22Rv1 (cell line): Measurements from ENCODE around the gene MAP3K3.

Source experiments
- H3K27ac ChIP-seq: fragments of 450-650 bp; 2 replicates; pipeline ENCODE4 v1.5.1; 2017
- ZFX ChIP-seq: fragments of 450-650 bp; IDR thresholded peaks from 2 replicates; pipeline ENCODE4 v1.6.1; 2017; ENCODE audit warnings: antibody characterized with exemption, borderline replicate concordance
- TF ChIP-seq, protein P1 (sequence below): fragments of 450-650 bp; IDR thresholded peaks from 2 replicates; pipeline ENCODE4 v1.5.1; 2017; ENCODE audit warnings: mild to moderate bottlenecking

Gene MAP3K3

DNA sequence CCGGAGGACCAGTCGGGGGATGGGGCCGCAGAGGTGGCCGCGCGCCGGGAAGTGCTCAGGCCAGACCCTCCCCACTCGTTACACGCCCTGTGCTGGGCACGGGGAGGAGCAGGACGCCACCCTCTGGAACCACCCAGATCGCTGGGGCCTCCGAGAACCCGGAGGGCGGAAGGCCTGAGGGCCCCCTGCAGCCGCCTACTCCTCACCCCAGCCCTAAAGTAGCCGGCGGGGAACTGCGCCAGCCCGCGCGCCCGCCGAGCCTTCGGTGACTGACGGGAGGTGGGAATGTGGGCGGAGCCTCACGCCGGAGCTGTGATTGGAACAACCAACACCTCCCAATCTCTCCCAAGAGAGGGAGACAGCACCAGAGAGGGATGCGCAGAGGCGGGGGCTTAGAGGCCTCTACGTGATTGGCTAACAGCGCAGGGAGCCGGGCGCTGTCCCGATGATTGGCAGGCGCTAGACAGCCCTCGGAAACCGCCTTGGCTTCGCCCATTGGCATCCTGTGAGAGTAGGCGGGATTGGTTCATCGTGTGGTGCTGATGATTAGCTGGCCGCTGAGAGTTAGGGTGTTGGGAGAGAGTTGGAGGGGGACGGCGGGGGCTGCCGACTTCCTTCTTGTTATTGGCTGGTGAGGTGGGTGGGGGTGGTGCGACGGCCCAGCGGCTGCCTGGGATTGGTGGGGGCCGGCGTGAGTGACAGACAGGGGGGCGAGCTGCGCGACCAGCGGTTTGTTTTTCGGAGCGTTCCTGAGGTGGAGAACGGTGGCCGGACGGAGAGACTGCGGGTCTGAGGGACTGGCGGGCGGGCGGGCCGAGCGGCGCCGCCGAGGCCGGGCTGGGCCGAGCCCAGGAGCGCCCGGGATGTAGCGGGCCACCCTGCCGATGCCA lies at the start of gene MAP3K3:
MAP3K3 (plus strand) TSS at position 734 of the 890 bp plus-strand sequence. CDS start 343 bp downstream, outside the sequence.
- H3K27ac ChIP-seq: peak within 1 kb of the TSS; percentile 80
- no peak for TF ChIP-seq ZFX
- TF ChIP-seq, protein P1, sequence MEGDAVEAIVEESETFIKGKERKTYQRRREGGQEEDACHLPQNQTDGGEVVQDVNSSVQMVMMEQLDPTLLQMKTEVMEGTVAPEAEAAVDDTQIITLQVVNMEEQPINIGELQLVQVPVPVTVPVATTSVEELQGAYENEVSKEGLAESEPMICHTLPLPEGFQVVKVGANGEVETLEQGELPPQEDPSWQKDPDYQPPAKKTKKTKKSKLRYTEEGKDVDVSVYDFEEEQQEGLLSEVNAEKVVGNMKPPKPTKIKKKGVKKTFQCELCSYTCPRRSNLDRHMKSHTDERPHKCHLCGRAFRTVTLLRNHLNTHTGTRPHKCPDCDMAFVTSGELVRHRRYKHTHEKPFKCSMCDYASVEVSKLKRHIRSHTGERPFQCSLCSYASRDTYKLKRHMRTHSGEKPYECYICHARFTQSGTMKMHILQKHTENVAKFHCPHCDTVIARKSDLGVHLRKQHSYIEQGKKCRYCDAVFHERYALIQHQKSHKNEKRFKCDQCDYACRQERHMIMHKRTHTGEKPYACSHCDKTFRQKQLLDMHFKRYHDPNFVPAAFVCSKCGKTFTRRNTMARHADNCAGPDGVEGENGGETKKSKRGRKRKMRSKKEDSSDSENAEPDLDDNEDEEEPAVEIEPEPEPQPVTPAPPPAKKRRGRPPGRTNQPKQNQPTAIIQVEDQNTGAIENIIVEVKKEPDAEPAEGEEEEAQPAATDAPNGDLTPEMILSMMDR: 0 out of 2 replicates have a peak, but pooled peaks have one; percentile 20

DNA sequence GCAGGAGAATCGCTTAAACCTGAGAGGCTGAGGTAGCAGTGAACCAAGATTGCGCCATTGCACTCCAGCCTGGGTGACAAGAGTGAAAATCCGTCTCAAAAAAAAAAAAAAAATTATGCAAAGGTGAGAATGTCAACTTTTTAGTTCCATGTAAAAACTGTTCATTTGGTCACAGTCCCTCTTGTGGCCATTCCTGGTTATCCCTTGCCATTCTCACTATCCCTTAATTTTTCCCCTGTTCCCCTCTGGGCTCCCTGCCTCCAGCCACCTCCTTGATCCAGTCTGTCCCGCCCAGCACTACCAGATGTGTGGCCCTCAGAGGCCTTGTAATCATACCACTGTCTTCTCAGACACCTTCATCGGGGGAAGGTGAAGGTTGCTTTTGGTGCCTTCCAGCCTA lies 48.6 kb upstream of the MAP3K3 start:
- TF ChIP-seq ZFX: no peak
- TF ChIP-seq, protein P1: peak; percentile 30
- H3K27ac ChIP-seq: no peak overlapping the region

DNA sequence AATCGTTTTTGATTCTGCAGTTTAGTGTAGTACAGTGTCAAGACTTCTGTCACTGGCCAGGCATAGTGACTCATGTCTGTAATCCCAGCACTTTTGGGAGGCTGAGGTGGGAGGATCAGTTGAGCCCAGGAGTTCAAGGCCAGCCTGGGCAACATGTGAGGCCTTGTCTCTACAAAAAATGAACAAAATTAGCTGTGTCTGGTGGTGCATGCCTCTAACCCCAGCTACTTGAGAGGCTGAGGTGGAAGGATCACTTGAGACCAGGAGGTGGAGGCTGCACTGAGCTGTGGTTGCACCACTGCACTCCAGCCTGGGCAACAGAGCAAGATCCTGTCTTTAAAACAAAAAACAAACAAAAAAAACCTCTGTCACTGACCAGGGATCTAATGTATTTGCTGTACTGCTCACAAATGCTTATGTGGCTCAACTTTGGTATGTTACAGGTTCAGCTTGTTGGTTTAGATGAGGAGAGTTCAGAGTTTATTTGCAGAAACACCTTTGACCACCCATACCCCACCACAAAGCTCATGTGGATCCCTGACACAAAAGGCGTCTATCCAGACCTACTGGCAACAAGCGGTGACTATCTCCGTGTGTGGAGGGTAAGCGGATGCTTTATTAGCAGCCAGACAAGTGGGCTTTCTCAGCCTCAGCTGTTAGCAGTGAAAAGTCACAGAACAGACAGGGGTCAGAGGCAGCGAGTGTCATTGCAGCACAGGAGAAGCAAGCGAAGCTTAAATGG lies 44.0 kb upstream of the MAP3K3 start:
- TF ChIP-seq ZFX: no peak
- TF ChIP-seq, protein P1: no peak
- no peak overlapping the region for H3K27ac ChIP-seq

DNA sequence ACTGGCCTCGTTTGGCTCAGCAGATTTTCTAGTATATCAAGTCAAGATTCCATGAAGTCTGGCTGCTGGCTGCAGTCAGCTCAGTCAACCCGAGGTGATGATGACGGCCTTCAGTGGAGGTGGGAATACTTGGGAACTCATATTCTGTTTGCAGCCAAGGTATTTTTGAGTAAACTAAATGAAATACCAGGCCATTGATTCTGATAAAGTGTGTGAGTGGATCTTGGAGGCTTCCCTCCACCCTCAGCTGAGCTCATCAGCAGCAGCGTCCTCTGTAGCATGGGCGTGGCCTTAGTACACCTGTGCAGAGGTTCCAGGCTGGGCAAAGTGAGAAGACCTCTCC lies 43.5 kb upstream of the MAP3K3 start:
- no peak overlapping the region for H3K27ac ChIP-seq
- TF ChIP-seq, protein P1: no peak
- TF ChIP-seq ZFX: no peak

DNA sequence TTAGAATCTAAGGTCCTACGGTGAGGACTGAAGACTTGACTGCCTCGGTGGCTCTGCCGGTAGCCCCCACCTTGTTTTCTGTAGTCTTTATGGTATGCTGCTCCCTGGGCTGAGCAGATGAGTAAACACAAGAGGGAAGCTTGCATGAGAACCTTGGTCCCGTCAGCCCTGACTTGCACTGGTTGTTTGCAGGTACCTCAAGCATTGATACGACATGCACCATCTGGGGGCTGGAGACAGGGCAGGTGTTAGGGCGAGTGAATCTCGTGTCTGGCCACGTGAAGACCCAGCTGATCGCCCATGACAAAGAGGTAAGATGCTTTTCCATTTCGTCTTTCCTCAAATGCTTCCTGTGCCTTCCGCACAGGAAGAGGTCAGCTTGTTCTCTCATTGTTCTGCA lies 42.6 kb upstream of the MAP3K3 start:
- TF ChIP-seq, protein P1: no peak
- no peak for TF ChIP-seq ZFX

DNA sequence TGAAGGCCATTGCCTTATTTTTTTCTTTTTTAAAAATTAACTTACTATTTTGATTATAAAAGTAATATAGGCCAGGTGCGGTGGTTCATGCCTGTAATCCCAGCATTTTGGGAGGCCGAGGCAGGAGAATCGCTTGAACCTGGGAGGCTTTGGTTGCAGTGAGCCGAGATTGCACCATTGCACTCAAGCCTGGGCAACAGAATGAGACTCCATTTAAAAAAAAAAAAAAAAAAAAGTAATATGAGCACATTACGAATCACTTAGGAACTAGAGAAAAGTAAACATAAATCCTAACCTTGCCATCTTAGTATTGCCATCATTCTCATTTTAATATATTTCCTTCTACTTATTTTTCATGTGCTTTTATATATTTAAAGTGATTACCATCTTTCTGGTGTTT lies 34.4 kb upstream of the MAP3K3 start:
- TF ChIP-seq ZFX: no peak
- H3K27ac ChIP-seq: no peak overlapping the region

More for the DNA sequence above, 42.6 kb upstream of the MAP3K3 start:
- H3K27ac ChIP-seq: no peak overlapping the region

DNA sequence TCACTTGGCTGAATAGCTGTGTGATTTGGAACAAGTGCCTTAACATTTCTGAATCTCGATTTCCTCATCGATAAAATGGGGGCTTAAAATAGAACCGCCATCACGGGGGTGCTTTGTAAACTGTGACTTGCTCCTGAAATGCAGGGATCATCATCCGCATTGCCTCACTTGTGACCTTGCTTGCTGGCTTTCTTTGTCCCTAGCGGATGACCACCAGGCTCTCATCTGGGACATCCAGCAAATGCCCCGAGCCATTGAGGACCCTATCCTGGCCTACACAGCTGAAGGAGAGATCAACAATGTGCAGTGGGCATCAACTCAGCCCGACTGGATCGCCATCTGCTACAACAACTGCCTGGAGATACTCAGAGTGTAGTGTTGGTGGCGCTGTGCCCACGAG lies 33.4 kb upstream of the MAP3K3 start:
- TF ChIP-seq ZFX: no peak
- TF ChIP-seq, protein P1: no peak
- H3K27ac ChIP-seq: no peak overlapping the region
